ENCODE data around the gene PIK3R5. TPM values are rescaled to one million over a fixed set of nuclear protein-coding genes. Genes with fewer than 3 reads are reported as not detected.

Gene PIK3R5
- total RNA-seq, 1 experiment from 2014 or later, result 5.9 TPM

- H3K4me3 Mint-ChIP-seq, result no peak overlapping the region
- H3K27me3 Mint-ChIP-seq (ENCODE audit: low read depth), result no peaks in the 10 kb centered on the region
- ChIA-PET CTCF (interaction anchor here (1.2 to 1.7 kb wide), 3 partner anchors 16 to 149 kb away, joined by 3 to 4 read pairs (median 3); no protein-coding TSS in a partner anchor), POLR2A (no interaction called here)
- H3K36me3 Mint-ChIP-seq, result no peaks in the 10 kb centered on the region; the same call in 1 of the 2 replicates
- ATAC-seq, result no peak
- no peak for DNase-seq (ENCODE audit: low spot score)
- TF ChIP-seq, protein P1, sequence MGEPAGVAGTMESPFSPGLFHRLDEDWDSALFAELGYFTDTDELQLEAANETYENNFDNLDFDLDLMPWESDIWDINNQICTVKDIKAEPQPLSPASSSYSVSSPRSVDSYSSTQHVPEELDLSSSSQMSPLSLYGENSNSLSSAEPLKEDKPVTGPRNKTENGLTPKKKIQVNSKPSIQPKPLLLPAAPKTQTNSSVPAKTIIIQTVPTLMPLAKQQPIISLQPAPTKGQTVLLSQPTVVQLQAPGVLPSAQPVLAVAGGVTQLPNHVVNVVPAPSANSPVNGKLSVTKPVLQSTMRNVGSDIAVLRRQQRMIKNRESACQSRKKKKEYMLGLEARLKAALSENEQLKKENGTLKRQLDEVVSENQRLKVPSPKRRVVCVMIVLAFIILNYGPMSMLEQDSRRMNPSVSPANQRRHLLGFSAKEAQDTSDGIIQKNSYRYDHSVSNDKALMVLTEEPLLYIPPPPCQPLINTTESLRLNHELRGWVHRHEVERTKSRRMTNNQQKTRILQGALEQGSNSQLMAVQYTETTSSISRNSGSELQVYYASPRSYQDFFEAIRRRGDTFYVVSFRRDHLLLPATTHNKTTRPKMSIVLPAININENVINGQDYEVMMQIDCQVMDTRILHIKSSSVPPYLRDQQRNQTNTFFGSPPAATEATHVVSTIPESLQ (CRISPR knock-in tag; IDR thresholded peaks at IDR 0.05), result no peak
- no peak for TF ChIP-seq ZNF396 (CRISPR knock-in tag; IDR thresholded peaks at IDR 0.05; ENCODE audit: borderline replicate concordance)
- TF ChIP-seq, protein P2, sequence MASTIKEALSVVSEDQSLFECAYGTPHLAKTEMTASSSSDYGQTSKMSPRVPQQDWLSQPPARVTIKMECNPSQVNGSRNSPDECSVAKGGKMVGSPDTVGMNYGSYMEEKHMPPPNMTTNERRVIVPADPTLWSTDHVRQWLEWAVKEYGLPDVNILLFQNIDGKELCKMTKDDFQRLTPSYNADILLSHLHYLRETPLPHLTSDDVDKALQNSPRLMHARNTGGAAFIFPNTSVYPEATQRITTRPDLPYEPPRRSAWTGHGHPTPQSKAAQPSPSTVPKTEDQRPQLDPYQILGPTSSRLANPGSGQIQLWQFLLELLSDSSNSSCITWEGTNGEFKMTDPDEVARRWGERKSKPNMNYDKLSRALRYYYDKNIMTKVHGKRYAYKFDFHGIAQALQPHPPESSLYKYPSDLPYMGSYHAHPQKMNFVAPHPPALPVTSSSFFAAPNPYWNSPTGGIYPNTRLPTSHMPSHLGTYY (CRISPR knock-in tag; IDR thresholded peaks at IDR 0.05), result no peak
- no peak for TF ChIP-seq ZBTB21 (CRISPR knock-in tag; IDR thresholded peaks at IDR 0.05; ENCODE audit: borderline replicate concordance)
- no peak for TF ChIP-seq PRDM15 (CRISPR knock-in tag; IDR thresholded peaks at IDR 0.05)
- no peak for TF ChIP-seq ESRRA (CRISPR knock-in tag; IDR thresholded peaks at IDR 0.05; ENCODE audit: borderline replicate concordance)
- TF ChIP-seq GRHL2 (CRISPR knock-in tag; IDR thresholded peaks at IDR 0.05; ENCODE audit: insufficient replicate concordance, severe bottlenecking), result no peak
- no peak for TF ChIP-seq HMGXB4 (CRISPR knock-in tag; IDR thresholded peaks at IDR 0.05)
- no peak for TF ChIP-seq ZNF138 (CRISPR knock-in tag; conservative IDR thresholded peaks at IDR 0.05)
- TF ChIP-seq, protein P3, sequence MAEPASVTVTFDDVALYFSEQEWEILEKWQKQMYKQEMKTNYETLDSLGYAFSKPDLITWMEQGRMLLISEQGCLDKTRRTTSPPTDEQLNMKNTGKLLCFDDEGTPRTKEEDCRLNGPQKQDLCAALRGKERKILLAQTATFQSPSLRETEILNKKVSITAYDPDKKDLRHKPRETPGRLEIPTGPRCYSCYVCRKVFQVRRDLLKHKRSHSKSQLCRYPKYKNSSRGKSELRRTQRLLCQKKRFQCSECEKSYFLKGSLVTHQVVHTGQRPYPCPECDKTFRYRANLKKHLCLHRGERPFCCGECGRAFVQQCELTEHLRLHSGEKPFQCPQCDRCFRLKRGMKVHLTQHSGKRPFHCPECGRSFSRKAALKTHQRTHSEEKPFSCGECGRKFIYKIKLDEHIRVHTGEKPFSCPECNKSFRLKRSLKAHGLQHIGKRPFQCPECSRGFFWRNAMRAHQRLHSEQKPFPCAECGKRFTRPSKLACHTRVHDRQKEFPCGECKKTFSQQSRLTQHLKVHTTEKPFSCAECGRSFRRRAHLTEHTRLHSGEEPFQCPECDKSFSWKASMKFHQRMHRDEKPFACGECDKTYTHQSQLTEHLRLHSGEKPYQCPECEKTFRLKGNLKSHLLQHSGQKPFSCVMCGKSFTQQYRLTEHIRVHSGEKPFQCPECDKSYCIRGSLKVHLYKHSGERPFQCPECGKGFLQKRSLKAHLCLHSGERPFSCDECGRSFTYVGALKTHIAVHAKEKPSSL (CRISPR knock-in tag; conservative IDR thresholded peaks at IDR 0.05), result no peak
- no peak for TF ChIP-seq KAT7 (CRISPR knock-in tag; IDR thresholded peaks at IDR 0.05; ENCODE audit: borderline replicate concordance)
- no peak for TF ChIP-seq FOXK1 (CRISPR knock-in tag; IDR thresholded peaks at IDR 0.05)
- TF ChIP-seq AFF4 (CRISPR knock-in tag; IDR thresholded peaks at IDR 0.05; ENCODE audit: borderline replicate concordance), result no peak
- TF ChIP-seq ZNF671 (CRISPR knock-in tag; IDR thresholded peaks at IDR 0.05), result no peak
- no peak for TF ChIP-seq NFE2L1 (CRISPR knock-in tag; IDR thresholded peaks at IDR 0.05)
- TF ChIP-seq, protein P4, sequence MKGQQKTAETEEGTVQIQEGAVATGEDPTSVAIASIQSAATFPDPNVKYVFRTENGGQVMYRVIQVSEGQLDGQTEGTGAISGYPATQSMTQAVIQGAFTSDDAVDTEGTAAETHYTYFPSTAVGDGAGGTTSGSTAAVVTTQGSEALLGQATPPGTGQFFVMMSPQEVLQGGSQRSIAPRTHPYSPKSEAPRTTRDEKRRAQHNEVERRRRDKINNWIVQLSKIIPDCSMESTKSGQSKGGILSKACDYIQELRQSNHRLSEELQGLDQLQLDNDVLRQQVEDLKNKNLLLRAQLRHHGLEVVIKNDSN (CRISPR knock-in tag; IDR thresholded peaks at IDR 0.05), result no peak
- TF ChIP-seq JUN (CRISPR knock-in tag; IDR thresholded peaks at IDR 0.05), result no peak
- TF ChIP-seq PRRX2 (CRISPR knock-in tag; IDR thresholded peaks at IDR 0.05), result no peak
- TF ChIP-seq CBFB (CRISPR knock-in tag; IDR thresholded peaks at IDR 0.05; ENCODE audit: low read depth), result no peak
- TF ChIP-seq, protein P5, sequence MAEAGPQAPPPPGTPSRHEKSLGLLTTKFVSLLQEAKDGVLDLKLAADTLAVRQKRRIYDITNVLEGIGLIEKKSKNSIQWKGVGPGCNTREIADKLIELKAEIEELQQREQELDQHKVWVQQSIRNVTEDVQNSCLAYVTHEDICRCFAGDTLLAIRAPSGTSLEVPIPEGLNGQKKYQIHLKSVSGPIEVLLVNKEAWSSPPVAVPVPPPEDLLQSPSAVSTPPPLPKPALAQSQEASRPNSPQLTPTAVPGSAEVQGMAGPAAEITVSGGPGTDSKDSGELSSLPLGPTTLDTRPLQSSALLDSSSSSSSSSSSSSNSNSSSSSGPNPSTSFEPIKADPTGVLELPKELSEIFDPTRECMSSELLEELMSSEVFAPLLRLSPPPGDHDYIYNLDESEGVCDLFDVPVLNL (CRISPR knock-in tag; IDR thresholded peaks at IDR 0.05; ENCODE audit: borderline replicate concordance, low read depth), result no peak
- H3K27ac Mint-ChIP-seq, result no peak overlapping the region
- H3K9me3 Mint-ChIP-seq, result peaks cover 15% of the 10 kb centered on the region
- no peaks in the 10 kb centered on the region for H3K4me1 Mint-ChIP-seq
Measured at GRCh38 chr17:8981443-8981842, 15.9 kb upstream of the PIK3R5 start.

All from WTC11 (cell line).